Parathyroid adenoma (tissue), 2 donors: ENCODE results near the gene OSGIN1.

Source experiments
- H2AFZ ChIP-seq: fragments of 300-600 bp; sonication (generic); one replicate; pipeline ENCODE4 v1.7.0; 2017; ENCODE audit warnings: antibody characterized with exemption, mild to moderate bottlenecking
- H3K27ac ChIP-seq: fragments of 300-600 bp; sonication (generic); one replicate; pipeline ENCODE4 v1.7.0; 2017
- H3K27me3 ChIP-seq: fragments of 300-600 bp; sonication (generic); one replicate; pipeline ENCODE4 v1.7.0; 2017; ENCODE audit warnings: low read length; ENCODE audit not compliant: control insufficient read depth, insufficient read depth
- H3K36me3 ChIP-seq: fragments of 300-600 bp; sonication (generic); one replicate; pipeline ENCODE4 v1.7.0; 2017; ENCODE audit warnings: low read length; ENCODE audit not compliant: control insufficient read depth, insufficient read depth
- H3K4me1 ChIP-seq: fragments of 300-600 bp; sonication (generic); one replicate; pipeline ENCODE4 v1.7.0; 2017; ENCODE audit warnings: control low read depth
- H3K4me2 ChIP-seq: fragments of 300-600 bp; sonication (generic); one replicate; pipeline ENCODE4 v1.7.0; 2017; ENCODE audit warnings: low read length
- H3K4me3 ChIP-seq: fragments of 300-600 bp; sonication (generic); one replicate; pipeline ENCODE4 v1.7.0; 2017; ENCODE audit warnings: low read depth, low read length
- H3K79me2 ChIP-seq: fragments of 300-600 bp; sonication (generic); one replicate; pipeline ENCODE4 v1.7.0; 2017; ENCODE audit warnings: control low read depth
- H3K9ac ChIP-seq: fragments of 300-600 bp; sonication (generic); one replicate; pipeline ENCODE4 v1.7.0; 2017; ENCODE audit warnings: mild to moderate bottlenecking
- H3K9me3 ChIP-seq: fragments of 300-600 bp; sonication (generic); one replicate; pipeline ENCODE4 v1.7.0; 2017; ENCODE audit warnings: low read length; ENCODE audit not compliant: control insufficient read depth
- TF ChIP-seq, protein P1 (sequence below): fragments of 300-600 bp; sonication (generic); IDR thresholded peaks from one replicate; pipeline ENCODE4 v1.7.0; 2017; ENCODE audit warnings: antibody characterized with exemption, mild to moderate bottlenecking
- donor health status: primary hyperparathyroidism.

OSGIN1 gene

DNA sequence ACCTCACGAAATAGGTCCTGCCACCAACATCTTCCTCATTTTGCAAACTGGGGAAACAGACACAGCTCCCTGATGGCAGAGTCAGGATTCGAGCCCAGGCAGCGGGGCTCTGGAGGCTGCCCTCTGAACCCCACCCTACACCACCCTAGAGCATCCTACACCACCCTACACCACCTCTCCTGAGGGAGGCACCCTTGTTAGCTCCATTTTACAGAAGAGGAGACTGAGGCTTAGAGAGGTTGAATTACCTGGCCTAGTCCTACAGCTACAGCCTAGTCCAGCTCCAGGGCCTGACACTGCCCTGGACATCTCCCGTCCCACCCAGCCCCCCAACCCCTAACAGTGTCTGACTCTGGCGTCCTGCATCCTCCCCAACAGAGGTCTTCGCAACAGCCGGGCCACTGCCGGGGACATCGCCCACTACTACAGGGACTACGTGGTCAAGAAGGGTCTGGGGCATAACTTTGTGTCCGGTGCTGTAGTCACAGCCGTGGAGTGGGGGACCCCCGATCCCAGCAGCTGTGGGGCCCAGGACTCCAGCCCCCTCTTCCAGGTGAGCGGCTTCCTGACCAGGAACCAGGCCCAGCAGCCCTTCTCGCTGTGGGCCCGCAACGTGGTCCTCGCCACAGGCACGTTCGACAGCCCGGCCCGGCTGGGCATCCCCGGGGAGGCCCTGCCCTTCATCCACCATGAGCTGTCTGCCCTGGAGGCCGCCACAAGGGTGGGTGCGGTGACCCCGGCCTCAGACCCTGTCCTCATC is 11.8 kb downstream of the OSGIN1 start:
- H3K4me1 ChIP-seq: no peaks in the 10 kb centered on the region
- H3K9me3 ChIP-seq: no peaks in the 10 kb centered on the region
- H3K36me3 ChIP-seq: no peaks in the 10 kb centered on the region
- H3K4me3 ChIP-seq: no peak overlapping the region
- no peaks in the 10 kb centered on the region for H3K79me2 ChIP-seq
- no peaks in the 10 kb centered on the region for H3K27me3 ChIP-seq
- H3K27ac ChIP-seq: no peak overlapping the region
- no peak overlapping the region for H2AFZ ChIP-seq
- no peak overlapping the region for H3K4me2 ChIP-seq
- TF ChIP-seq, protein P1, sequence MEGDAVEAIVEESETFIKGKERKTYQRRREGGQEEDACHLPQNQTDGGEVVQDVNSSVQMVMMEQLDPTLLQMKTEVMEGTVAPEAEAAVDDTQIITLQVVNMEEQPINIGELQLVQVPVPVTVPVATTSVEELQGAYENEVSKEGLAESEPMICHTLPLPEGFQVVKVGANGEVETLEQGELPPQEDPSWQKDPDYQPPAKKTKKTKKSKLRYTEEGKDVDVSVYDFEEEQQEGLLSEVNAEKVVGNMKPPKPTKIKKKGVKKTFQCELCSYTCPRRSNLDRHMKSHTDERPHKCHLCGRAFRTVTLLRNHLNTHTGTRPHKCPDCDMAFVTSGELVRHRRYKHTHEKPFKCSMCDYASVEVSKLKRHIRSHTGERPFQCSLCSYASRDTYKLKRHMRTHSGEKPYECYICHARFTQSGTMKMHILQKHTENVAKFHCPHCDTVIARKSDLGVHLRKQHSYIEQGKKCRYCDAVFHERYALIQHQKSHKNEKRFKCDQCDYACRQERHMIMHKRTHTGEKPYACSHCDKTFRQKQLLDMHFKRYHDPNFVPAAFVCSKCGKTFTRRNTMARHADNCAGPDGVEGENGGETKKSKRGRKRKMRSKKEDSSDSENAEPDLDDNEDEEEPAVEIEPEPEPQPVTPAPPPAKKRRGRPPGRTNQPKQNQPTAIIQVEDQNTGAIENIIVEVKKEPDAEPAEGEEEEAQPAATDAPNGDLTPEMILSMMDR: no peak
- H3K9ac ChIP-seq: no peak overlapping the region

DNA sequence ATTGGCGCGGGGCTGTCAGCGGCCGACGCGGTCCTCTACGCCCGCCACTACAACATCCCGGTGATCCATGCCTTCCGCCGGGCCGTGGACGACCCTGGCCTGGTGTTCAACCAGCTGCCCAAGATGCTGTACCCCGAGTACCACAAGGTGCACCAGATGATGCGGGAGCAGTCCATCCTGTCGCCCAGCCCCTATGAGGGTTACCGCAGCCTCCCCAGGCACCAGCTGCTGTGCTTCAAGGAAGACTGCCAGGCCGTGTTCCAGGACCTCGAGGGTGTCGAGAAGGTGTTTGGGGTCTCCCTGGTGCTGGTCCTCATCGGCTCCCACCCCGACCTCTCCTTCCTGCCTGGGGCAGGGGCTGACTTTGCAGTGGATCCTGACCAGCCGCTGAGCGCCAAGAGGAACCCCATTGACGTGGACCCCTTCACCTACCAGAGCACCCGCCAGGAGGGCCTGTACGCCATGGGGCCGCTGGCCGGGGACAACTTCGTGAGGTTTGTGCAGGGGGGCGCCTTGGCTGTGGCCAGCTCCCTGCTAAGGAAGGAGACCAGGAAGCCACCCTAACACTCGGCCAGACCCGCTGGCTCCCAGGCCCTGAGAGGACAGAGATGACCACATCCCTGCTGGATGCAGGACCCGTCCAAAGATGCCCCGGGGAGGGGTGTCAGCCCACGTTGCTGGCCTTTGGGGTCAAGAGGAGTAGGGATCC is 12.6 kb downstream of the OSGIN1 start:
- Histone ChIP-seq H3K9ac (no peak overlapping the region), H3K9me3 (no peaks in the 10 kb centered on the region), H3K4me1 (no peaks in the 10 kb centered on the region), H3K4me3 (no peak overlapping the region), H3K4me2 (no peak overlapping the region), H3K27me3 (no peaks in the 10 kb centered on the region), H3K36me3 (no peaks in the 10 kb centered on the region), H2AFZ (no peak overlapping the region), H3K27ac (no peak overlapping the region), H3K79me2 (no peaks in the 10 kb centered on the region)
- TF ChIP-seq, protein P1: no peak

DNA sequence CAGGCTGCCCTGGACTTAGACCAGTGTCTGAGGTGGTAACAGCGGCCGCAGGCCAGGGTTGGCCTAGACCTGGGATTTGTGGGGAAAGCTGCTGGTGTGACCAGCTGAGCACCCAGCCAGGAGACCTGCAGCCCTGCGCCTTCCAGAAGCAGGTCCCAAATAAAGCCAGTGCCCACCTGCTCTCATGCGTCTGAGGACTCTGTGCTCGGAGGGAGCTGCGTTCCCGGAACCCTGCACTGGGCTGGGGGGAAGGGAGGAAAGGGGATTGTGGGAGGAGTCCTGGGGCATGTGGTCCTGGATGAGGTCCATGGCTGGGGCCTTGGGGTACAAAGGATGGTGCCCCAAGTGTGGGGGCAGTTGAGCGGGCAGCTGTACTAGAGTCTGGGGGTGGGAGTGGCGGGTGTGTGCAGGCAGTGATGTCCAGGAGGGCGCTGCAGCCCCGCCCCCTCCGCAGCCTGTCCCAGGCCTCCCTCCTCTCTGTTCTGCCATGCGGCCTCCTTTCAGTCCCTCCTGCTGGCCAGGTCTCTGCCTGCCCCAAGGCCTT is 13.2 kb downstream of the OSGIN1 start:
- H2AFZ ChIP-seq: no peak overlapping the region
- H3K79me2 ChIP-seq: no peaks in the 10 kb centered on the region
- H3K36me3 ChIP-seq: no peaks in the 10 kb centered on the region
- H3K9me3 ChIP-seq: no peaks in the 10 kb centered on the region
- TF ChIP-seq, protein P1: no peak
- H3K9ac ChIP-seq: no peak overlapping the region
- H3K4me1 ChIP-seq: no peaks in the 10 kb centered on the region
- H3K27ac ChIP-seq: no peak overlapping the region
- H3K4me3 ChIP-seq: no peak overlapping the region
- no peak overlapping the region for H3K4me2 ChIP-seq
- H3K27me3 ChIP-seq: no peaks in the 10 kb centered on the region

DNA sequence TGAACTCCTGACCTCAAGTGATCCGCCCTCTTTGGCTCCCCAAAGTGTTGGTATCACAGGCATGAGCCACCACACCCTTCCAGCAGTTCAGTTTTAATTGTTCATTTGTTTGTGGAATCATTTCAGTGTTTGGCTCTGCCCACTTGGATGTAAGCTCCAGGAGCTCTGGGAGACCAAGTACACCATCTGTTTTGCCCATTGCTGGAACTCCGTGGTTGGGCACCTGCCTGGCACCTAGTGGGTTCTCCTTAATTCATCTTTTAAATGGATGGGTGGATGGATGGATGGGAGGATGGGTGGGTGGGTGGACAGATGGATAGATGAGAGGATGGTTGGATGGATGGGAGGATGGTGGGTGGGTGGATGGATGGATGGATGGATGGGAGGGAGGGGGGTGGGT is 14.1 kb downstream of the OSGIN1 start:
- H3K9ac ChIP-seq: no peak overlapping the region
- no peaks in the 10 kb centered on the region for H3K27me3 ChIP-seq
- no peaks in the 10 kb centered on the region for H3K9me3 ChIP-seq
- H3K4me1 ChIP-seq: no peaks in the 10 kb centered on the region
- H3K36me3 ChIP-seq: no peaks in the 10 kb centered on the region
- no peak overlapping the region for H3K27ac ChIP-seq
- H3K79me2 ChIP-seq: no peaks in the 10 kb centered on the region
- H3K4me3 ChIP-seq: no peak overlapping the region
- H2AFZ ChIP-seq: no peak overlapping the region
- H3K4me2 ChIP-seq: no peak overlapping the region
- TF ChIP-seq, protein P1: no peak
